ENCODE measurements around the gene LRPAP1.
"Not testable (repeated sequence)": the region's sequence is repeated elsewhere in the genome, so short reads cannot be mapped to it uniquely, and the experiment has no call there.

DNA sequence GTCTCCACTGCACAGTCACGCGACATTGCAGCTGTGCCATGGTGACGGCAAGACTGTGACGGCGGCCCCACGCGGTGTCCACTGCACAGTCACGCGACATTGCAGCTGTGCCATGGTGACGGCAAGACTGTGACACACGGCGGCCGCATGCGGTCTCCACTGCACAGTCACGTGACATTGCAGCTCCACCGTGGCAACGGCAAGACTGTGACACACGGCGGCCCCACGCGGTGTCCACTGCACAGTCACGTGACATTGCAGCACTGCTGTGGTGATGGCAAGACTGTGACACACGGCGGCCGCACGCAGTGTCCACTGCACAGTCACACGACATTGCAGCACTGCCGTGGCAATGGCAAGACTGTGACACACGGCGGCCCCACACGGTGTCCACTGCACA is 32.7 kb upstream of the LRPAP1 start:
- not testable (repeated sequence) for TF ChIP-seq EZH2 (IDR thresholded peaks at IDR 0.05; ENCODE audit: borderline replicate concordance, insufficient read depth, low read depth, low read length, poor library complexity, severe bottlenecking)
- TF ChIP-seq, protein P1, sequence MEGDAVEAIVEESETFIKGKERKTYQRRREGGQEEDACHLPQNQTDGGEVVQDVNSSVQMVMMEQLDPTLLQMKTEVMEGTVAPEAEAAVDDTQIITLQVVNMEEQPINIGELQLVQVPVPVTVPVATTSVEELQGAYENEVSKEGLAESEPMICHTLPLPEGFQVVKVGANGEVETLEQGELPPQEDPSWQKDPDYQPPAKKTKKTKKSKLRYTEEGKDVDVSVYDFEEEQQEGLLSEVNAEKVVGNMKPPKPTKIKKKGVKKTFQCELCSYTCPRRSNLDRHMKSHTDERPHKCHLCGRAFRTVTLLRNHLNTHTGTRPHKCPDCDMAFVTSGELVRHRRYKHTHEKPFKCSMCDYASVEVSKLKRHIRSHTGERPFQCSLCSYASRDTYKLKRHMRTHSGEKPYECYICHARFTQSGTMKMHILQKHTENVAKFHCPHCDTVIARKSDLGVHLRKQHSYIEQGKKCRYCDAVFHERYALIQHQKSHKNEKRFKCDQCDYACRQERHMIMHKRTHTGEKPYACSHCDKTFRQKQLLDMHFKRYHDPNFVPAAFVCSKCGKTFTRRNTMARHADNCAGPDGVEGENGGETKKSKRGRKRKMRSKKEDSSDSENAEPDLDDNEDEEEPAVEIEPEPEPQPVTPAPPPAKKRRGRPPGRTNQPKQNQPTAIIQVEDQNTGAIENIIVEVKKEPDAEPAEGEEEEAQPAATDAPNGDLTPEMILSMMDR (IDR thresholded peaks at IDR 0.05), result not testable (repeated sequence)
